ENCODE measurements around the gene NPRL2.
A peak's percentile ranks its signal among the peaks of the same experiment; 100 is the strongest.

The NPRL2 gene

GRCh38 chr3:50359760-50360110 lies 9.2 kb upstream of the NPRL2 start:
- no peak overlapping the region for H3K4me3 ChIP-seq (ENCODE audit: low read depth, low read length)
- no peak for TF ChIP-seq CTCF (IDR thresholded peaks at IDR 0.05; ENCODE audit: low read depth, low read length)

GRCh38 chr3:50358911-50359759 lies 8.6 kb upstream of the NPRL2 start, which contains the start of gene TMEM115:
TMEM115 (minus strand) TSS chr3:50359521; CDS start chr3:50359063, 458 bp downstream.
- H3K4me3 ChIP-seq (ENCODE audit: low read depth, low read length) = peak within 1 kb of the TSS; percentile 90
- TF ChIP-seq CTCF (IDR thresholded peaks at IDR 0.05; ENCODE audit: low read depth, low read length) = no peak

GRCh38 chr3:50358355-50358910 lies 7.9 kb upstream of the NPRL2 start:
- H3K4me3 ChIP-seq (ENCODE audit: low read depth, low read length) = peak overlapping the region; percentile 90
- no peak for TF ChIP-seq CTCF (IDR thresholded peaks at IDR 0.05; ENCODE audit: low read depth, low read length)

- no peak for TF ChIP-seq CTCF (IDR thresholded peaks at IDR 0.05; ENCODE audit: low read depth, low read length)
- peak overlapping the region; percentile 90 for H3K4me3 ChIP-seq (ENCODE audit: low read depth, low read length)
These were observed 6.9 kb upstream of the NPRL2 start for GRCh38 chr3:50357481-50357880.

- TF ChIP-seq CTCF (IDR thresholded peaks at IDR 0.05; ENCODE audit: low read depth, low read length) = no peak
- H3K4me3 ChIP-seq (ENCODE audit: low read depth, low read length) = peak overlapping the region; percentile 90
These were observed 6.0 kb upstream of the NPRL2 start for GRCh38 chr3:50356553-50356952.

- peak overlapping the region; percentile 90 for H3K4me3 ChIP-seq (ENCODE audit: low read depth, low read length)
- no peak for TF ChIP-seq CTCF (IDR thresholded peaks at IDR 0.05; ENCODE audit: low read depth, low read length)
These were observed 5.4 kb upstream of the NPRL2 start for GRCh38 chr3:50355829-50356552.

GRCh38 chr3:50354850-50355249 lies 4.3 kb upstream of the NPRL2 start:
- H3K4me3 ChIP-seq (ENCODE audit: low read depth, low read length) = no peak overlapping the region
- TF ChIP-seq CTCF (IDR thresholded peaks at IDR 0.05; ENCODE audit: low read depth, low read length) = no peak
